GM19328 (cell line): Measurements from ENCODE around the gene DIS3L2.
"Not testable (repeated sequence)": the region's sequence is repeated elsewhere in the genome, so short reads cannot be mapped to it uniquely, and the experiment has no call there.

Experiments used
- ATAC-seq: cut with Tn5 transposase; IDR thresholded peaks from one replicate; pipeline ENCODE4 v1.9.1; 2021; ENCODE audit warnings: mild to moderate bottlenecking, moderate library complexity; ENCODE audit not compliant: unreplicated experiment

The DIS3L2 gene

DNA sequence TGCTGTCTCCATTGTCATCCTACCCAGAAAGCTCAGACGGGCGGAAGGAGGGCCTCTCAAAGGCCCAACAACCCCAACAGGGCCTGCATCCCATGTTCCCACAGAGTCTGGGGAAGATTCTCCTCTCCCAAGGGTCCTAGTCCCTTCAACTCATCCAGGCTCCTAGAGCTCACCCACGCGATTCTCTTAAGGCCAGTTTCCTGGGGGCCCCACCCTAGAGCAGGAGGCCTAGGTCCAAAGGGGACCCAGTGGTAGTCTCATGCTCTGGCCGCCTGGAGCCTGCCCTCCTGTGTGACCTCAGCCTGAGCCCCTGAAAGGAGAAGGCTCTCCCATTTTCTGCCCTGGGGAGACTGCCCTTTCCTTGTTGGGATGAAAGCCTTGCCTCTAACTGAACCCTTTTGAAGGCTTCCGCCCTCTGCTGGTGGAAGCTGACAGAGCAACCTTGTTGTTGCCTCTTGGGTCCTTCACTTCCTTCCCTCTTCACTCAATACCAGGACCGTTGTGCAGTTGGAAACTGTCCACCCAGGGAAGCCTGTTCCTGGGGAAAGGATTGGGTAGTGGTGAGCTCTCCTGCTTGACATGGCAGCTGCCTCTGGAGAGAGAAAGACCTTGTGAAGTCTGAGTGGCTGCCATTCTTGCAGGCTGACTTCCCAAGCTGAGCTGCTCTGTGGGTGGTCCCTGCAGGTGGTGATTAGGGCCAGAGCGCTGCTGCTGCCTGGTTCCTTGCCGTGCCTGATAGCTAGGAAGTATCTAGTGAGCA, 331.1 kb downstream of the DIS3L2 start:
- peak; percentile 55 for ATAC-seq

DNA sequence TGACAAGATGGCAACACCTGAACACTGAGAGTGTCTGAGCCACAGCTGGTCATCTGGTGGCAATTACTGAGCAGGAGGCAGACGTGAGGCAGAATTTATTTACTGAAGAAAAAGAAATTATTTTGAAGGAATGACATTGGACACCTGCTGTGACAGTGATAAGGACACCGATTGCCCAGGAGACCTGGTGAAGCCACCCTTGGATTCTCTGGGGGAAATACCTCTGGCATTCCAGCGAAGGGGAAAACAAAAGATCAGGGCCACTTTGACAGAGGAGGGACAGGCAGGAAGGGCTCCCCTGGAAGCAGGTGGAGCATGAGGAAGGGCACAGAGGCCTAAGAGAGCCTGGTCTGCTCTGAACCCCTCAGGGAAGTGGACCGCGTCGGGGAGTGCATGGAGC, 331.7 kb downstream of the DIS3L2 start:
- no peak for ATAC-seq

DNA sequence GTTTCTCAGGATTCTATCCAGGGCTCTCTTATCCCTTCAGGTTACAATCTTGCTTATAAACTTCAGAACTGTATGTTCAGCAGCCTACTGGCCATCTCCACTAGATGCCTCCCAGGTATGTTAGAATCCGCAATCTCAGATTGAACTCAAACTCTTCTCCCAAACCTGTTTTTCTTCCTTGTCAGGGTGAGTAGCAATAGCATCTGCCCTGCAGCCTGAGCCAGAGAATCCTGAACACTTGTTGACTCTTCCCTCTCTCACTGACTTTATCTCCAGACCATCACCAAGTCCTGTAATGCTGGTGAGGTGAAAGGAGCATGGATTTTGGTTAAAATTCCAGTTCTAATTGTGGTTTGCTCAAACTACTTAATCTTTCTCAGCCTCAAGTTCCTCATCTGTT, 334.5 kb downstream of the DIS3L2 start:
- ATAC-seq: no peak

DNA sequence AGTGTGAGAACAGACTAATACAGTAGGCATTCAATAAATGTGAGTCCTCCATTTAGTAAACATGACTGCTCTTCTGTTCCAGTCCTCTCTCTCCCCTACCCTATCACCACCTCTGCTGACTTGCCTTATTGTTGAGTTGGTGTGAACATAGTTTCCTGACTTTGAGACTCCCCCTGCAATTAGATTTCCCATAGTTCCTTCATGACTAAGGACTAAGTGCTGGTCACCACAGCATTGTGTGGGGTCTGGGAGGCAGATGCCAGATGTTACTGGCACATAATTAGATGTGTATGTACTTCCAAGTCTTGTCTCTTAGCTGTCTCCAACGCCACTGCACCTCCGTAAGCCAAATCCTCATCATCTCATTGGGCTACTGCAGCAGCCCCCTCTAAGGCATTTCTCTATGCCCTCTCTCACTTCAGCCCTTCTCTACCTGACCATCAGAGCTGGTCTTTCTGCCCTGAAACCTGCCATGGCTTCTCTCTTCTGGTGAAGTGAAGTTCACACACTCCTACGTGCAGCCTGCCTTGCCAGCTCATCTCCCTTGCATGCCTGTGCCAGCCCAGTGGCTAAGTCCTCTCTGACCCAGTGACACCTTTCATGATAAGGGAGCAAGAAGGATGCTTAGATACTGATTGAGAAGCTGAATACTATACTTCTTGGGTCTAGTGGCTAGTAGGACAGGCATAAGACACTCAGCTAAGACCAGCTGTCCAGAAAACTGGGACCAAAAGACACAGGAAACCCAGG, 335.4 kb downstream of the DIS3L2 start:
- ATAC-seq: no peak

DNA sequence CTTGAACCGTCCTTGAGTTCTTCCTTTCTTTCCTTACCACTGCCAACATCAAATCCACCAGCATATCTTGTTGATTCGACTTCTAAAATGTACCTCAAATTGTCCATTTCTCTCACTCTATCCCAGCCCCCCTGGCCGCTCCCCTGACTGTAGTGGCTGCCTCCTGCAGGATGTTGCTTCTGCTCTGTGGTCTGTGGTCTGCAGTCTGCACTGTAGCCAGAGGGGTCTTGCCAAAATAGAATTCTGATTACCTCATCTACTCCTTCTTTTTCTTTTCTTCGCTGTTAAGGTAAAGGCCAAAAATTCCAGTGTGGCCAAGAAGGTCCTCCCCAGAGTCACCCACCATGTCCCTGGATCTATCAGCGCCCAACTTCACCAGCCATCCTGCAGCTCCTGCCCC, 337.6 kb downstream of the DIS3L2 start:
- no peak for ATAC-seq

DNA sequence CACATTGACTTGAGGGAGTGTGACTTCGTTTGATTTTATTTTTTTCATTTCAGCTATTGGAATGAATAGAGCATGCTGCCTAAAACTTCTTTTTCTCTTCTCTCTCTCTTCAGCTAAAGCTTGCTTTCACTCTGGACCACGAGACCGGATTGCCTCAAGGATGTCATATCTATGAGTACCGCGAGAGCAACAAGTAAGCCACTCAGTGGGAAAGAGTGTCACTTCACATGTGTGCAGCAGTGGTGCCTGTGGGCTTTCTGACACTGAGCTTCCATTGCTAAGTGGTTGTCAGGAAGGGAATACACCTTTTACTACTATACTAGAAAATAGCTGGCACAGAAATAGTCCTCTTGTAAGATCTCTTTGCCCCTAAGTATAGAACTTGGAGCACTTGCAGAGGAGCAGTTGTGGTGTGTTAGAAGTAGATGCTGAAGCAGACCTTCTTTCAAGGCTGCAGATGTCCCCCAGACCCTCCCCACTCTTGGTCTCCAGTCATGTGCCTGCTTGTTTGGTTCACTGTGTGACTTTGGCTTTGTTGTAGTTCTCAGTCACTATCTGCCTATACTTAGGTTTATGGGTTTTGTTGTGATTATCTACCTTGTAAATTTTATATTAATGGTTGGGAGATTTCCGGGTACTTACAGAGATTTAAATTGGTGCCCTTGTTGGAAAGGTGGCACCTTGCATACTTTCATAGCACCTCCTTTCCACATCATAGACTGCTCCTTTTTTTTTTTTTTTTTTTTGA, 338.6 kb downstream of the DIS3L2 start:
- ATAC-seq: no peak

DNA sequence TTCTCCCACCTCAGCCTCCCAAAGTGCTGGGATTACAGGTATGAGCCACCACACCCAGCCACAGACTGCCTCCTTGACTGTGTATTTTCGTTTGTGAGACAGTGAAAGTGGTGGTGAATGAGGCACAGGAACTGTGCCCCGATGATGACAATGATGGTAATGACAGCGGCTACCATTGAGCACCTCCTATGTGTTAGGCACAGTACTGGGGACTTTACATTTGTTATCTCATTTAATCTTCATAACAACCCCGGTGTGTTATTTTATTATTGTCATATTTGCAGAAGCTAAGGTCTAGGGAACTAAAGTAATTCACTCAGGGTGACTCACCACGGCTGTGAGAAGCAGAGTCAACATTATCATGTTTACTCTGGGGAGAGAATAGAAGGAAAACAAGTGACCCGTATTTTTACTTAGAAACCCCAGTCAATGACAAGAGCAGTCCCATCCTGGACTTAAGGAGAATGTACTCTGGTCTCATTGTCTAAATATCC, 339.4 kb downstream of the DIS3L2 start:
- ATAC-seq: no peak

DNA sequence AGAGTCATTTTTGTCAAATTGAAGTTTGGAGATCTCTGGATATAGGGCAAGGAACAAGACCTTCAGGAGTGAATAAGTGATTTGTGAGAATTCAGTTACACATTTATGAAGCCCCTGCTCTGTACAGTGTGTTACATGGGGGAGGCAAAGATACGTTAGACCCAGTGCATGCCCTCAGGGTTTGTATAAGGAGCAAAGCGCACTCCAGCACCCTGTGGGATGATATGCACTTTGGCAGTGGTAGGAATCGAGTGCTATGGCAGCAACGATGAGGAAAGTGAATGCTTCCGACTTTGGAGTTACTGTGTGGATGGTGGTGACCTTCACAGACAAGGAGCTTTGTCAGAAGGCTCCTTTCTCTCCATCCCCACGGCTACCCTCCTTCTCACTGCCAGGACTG, 342.7 kb downstream of the DIS3L2 start:
- ATAC-seq: no peak

DNA sequence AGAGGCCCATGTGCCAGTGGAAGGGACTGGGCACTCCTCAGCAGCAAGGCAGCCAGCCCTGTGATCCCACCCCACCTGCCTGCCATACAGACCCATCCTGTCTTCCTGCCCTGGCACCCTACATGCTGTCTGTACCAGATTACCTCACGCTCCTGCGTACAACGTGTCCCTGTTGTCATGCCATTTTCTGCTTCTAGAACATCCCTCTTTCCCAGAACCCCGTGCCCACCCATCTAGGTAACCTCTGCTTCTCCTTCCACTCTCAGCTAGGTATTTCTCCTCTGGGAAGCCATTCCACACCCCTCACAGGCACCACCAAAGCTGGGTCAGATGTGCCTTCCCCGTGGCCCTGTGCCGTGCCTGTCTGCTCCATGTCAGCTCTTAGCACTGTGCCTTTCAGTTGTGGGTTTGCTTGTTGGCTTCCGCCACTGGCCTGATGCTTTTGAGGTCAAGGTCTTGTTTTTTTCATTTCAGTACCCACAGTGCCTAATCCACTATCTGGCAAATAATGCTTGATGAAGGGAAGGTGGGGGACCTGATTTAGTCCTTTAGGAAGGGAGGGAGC, 345.3 kb downstream of the DIS3L2 start:
- no peak for ATAC-seq

DNA sequence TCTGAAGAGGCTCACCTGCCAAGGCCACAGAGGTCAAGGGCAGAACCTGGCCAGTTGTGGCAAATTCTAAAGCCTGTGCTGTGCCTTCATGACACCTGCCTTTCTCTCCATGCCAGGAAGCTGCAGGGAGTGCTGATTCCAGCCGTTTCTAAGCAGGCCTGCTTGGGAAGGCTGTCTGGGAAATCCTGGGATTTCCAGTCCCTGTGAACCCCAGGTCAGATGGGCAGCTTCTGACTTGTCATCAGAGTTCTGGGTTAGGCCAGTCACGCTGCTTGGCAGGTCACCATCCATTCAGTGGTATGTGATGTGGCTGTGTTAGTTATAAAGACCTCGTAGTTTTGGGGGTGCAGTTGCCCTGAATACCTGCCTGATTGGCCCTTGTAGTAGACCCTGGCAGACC, 346.3 kb downstream of the DIS3L2 start:
- no peak for ATAC-seq

DNA sequence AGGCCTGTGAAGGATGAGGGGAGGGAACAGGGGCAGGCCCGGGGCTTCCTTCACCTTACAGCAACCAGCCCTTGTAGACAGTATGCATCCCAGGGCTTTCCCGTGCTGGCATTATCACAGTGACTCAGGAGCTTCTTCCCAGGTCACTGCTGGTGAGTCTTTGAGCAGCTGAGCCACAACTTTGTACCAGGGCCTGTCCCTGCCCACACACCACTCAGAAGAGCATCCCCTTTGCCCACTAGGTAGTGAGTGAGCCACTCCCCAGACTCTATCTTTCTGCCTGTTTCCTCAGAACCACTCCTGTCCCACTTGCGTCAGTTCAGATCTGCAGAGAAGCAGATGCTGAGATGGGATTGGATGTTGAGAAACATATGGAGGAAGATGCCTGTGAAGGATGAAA, 347.5 kb downstream of the DIS3L2 start:
- ATAC-seq: no peak

DNA sequence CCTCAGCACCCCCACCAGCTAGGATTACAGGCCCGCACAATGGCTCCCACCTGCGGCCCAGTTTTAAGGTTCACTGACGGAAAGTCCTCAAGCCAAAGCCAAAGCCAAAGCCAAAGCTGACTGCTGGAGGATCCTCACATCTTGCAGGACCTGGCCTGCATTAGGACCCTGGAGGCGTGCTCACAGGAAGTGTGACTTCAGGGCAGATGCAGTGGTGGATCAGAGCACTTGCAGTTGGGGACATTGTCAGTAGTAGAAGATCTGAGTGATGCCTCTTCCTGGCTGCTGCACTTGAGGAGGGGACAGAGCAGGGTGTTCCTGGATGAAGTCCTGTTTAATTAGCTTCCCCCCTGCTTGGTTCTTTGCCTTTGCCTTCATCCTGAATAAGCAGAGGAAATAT, 348.1 kb downstream of the DIS3L2 start:
- no peak for ATAC-seq

DNA sequence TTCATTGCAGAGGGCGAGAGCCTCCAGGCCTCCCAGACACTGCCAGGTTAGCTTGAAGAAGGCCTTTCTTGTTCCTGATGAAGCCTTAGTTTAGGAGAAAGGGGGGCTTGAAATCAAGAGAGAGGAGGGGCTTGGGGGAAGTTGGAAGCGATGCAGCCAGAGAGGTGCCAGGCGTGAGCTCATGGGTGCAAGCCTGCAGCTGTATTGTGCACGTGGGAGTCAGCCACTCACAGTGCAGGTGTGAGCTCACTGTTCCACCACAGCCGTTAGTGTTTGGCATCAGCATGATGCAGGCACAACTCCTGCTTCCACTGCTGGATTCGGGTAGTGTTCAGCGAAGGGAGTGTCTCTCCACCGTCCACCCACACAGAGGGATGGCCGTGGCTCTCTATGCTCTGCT, 348.6 kb downstream of the DIS3L2 start:
- ATAC-seq: no peak

DNA sequence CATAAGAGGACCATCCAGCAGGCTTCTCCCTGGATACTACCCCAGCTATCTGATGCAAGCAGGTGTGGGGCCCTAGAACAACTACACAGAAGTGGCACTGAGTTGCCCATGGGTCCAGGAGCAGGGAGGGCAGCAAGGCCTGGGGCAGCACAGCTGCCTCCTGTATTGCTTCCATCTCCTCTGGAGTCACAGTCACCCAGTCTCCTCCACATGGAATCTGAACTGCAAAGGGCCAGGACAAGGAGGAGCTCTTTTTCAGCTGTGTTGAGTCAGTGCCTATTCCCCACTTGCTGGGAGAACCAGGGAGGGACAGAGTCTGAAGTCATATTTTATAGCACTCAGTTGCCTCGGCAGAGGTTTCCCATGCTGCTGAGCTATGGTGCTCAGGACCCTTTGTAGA, 349.2 kb downstream of the DIS3L2 start:
- no peak for ATAC-seq

DNA sequence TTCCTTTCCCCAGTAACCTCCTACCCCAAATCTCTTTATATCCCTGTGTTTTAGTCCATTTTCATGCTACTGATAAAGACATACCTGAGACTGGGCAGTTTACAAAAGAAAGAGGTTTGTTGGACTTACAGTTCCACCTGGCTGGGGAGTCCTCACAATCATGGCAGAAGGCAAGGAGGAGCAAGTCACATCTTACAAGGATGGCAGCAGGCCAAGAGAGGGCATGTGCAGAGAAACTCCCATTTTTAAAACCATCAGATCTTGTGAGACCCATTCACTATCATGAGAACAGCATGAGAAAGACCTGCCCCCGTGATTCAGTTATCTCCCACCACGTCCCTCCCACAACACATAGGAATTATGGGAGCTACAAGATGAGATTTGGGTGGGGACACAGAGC, 352.1 kb downstream of the DIS3L2 start:
- not testable (repeated sequence) for ATAC-seq

DNA sequence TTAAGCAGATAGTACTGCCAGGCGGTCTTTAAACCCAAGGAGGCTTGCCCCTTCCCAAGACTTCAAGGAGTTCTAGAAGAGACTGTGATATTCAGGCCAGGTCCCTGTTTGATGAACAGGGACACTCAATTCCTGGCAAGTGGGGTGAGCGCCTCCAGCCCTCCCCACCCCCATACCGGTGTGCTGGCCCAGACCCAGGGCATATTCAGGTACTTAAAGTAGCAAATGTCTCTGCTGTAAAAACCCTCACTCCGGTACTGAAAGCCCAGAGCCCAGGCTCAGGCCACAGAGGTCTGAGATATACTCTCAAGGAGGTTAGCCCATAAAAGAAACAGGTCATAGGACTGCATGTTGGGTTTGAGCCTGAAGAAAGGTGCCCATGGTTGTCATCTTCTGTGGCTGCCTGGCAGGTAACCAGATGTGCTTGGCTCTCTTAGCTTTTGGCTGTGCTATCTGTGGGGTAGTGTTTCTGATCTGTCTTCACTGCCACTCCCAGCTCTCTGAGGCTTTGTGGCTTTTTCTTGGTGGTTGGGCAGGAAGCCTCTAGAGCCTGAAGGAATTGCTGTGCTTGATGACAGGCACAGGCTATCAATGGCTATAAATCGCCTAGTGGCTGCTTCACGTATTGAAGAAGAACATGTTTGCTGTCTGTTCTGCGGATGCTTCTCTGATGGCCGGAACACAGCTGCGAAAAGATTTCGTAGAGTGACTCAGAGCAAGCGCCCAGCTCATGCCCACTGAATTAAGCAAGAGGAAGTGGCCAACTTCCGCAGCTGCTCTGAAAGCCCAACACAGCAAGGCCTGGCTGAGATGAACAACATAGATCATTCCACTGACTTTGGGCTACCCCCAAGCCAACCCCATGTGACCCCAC, 353.8 kb downstream of the DIS3L2 start:
- ATAC-seq: peak; percentile 51

DNA sequence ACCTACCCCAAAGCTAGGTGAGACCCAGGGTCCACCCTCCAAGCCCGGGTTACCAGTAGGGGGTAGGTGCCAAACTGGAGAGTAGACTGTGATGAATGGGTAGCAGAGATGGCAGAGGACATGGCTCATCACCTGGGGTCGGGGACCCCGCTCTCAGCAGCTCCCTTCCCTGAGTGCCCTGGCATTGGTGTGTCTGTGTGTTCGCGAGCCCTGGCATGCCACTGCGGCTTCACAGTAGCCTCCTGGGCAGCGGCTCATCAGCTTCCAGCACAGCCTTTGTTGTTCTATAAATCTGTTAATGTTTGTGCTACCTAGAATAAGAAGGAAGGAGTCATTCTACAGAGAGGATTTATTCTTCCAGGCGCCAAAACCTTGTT, 354.4 kb downstream of the DIS3L2 start:
- no peak for ATAC-seq

DNA sequence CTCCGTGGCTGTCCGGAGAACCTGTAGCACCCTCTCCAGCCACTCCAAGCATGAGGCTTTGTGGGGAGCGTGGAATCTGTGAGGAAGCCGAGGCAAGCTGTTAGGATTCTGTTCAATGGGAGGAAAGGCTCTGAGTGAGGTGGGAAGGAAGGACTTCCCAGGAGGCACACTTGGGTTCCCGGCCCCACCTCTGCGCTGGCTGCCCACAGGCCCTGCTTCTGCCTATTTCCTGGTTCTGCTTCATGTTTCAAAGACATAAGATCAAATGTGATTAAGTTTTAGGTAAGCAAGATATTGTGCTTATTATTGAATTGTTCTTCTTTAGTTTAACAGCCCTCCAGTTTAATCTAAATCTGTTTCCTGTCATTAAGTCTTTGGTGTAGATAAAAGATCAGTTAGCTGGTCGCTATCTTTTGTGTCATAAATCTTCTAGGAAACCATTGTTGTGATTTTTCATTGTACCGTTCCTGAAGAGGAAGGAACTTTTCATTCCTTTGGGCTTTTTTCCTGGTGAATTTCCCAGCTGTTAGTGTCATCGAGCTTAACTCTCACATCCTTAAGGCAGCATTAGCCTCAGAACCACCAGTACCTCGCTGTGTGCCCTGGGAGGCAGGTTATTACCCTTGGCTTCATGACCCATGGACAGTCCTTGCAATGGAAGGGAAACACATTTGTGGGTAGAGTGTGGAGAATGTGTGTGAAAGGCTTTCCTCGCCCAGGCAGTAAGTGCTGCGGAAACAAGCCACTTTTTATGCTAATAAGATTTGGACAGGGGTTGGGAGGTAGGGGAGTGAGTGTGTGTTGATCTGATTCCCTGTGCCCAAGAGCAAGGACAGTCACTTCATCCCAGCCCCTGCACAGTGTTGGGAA, 355.2 kb downstream of the DIS3L2 start:
- ATAC-seq: no peak

DNA sequence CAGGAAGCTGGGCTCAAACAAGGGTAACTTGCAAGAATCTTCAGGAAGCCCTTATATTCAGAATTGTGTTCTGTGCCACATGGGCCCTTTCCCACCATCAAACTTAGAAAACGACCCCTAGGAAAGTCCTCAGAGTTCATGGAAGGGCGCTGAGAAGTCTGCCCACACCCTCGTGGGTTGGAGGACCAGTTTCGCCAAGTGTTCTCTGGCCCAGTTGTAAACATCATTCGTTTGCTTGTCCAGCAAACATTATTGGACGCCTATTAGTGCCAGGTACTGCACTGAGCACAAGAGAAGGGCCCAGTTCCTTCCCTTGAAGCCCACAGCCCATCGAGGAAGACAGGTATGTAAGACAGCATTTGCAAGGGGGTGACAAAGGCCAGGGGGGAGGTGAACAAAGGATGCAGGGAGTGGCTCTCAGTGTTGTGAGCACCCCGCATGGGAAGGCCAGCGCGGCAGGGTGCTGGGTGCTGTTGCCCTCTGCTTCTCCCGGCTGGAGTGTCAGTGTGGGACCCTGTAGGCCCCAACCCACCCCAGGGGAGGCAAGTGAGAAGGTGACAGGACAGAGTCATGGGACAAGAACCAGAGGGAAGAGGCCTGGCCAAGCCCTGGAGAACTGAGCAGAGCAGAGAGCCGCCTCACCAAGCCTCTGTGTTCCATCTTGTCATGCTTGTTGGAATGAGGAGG, 356.8 kb downstream of the DIS3L2 start:
- no peak for ATAC-seq
